ENCODE results near the gene FAXC.
"Not testable (repeated sequence)": the region's sequence is repeated elsewhere in the genome, so short reads cannot be mapped to it uniquely, and the experiment has no call there.

The FAXC gene

GRCh38 chr6:99269207-99269606, 80.3 kb downstream of the FAXC start:
- TF ChIP-seq CTCF (IDR thresholded peaks at IDR 0.05): no peak
- no peak overlapping the region for H3K27ac ChIP-seq
- no peaks in the 10 kb centered on the region for H3K9me3 ChIP-seq
- no peaks in the 10 kb centered on the region for H3K36me3 ChIP-seq
- H3K4me3 ChIP-seq (ENCODE audit: low read depth in 1 of 2, low read length in 1 of 2): no peak overlapping the region
- no peaks in the 10 kb centered on the region for H3K27me3 ChIP-seq
- no peaks in the 10 kb centered on the region for H3K4me1 ChIP-seq (ENCODE audit: control insufficient read depth in 1 of 2, insufficient read depth in 1 of 2, low read depth in 1 of 2, low read length in 1 of 2)

DNA sequence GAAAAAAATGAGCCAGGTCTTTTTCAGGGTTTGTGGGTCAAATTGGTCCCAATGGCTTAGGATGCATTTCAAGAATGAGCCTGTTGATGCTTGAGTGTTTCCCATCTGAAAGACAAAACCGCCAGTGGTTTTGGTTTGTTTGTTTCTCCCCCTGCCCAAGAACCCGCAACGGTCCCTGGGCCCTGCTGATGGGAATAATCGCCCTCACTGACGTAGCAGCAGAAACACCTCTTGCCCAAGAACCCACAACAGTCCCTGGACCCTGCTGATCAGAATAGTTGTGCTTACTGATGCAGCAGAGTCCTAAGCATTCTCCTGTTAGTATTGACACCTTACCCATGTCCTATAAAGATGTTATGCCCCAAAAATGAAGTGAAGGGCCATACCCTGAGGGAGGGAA, 82.5 kb downstream of the FAXC start:
- H3K27ac ChIP-seq; H3K4me1 ChIP-seq (ENCODE audit: control insufficient read depth in 1 of 2, insufficient read depth in 1 of 2, low read depth in 1 of 2, low read length in 1 of 2); H3K4me3 ChIP-seq (ENCODE audit: low read depth in 1 of 2, low read length in 1 of 2); H3K36me3 ChIP-seq; H3K9me3 ChIP-seq; H3K27me3 ChIP-seq: not testable (repeated sequence)

DNA sequence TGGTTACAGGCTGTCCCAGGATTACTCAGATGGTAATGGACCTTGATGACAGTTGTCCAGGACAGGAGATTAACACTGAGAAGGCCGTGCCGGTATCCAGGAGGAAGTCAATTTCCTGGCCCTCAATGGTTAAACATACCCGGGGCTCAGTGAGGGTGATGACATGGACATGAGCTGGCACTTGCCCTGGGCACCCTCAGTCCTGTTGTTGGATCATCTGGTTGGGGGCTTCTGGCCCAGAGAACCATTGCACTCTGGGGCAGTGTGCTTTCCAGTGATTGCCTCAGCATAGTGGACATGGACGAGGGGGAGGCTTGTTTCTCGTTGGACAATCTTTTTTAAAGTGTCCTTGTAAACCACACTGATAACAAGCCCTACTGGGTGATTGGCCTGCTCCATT, 84.0 kb downstream of the FAXC start:
- H3K4me3 ChIP-seq (ENCODE audit: low read depth in 1 of 2, low read length in 1 of 2); H3K27ac ChIP-seq; H3K36me3 ChIP-seq; H3K9me3 ChIP-seq; H3K4me1 ChIP-seq (ENCODE audit: control insufficient read depth in 1 of 2, insufficient read depth in 1 of 2, low read depth in 1 of 2, low read length in 1 of 2); H3K27me3 ChIP-seq: not testable (repeated sequence)

DNA sequence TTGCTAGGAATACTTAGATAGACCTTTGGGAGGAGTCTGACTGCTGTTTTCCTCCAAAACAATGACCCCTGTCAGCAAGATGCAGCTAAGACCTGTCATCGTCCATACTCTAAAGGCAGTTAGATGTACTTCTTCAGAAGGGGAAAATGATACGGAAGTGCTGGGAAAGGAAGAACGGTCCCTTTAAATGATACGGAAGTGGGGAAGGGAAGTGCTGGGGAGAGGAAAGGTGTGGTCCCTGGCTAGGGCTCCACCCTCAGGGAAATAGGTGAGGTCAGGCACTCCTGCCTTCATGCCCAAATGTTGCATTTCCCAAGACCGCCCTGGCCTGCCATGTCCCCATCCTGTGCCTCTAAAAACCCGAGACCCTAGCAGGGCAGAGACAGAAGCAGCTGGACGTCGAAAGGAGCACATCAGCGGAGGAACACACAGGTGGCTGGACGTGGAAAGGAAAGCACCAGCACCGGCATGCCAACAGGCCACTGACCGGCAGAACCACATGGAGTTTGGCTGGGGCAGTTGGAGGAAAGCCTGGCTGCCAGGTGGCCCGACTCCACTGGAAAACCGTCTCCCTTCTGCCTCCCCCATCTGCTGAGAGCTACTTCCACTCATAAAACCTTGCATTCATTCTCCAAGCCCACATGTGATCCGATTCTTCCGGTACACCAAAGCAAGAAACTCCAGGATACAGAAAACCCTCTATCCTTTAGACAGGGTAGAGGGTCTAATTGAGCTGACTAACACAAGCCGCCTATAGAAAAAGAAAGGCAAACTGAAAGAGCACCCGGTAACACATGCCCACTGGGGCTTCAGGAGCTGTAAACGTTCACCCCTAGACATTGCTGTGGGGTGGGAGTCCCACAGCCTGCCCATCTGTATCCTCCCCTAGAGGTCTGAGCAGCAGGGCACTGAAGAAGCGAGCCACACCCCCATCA, 94.6 kb downstream of the FAXC start:
- H3K27ac ChIP-seq: no peak overlapping the region
- no peaks in the 10 kb centered on the region for H3K9me3 ChIP-seq
- no peaks in the 10 kb centered on the region for H3K36me3 ChIP-seq
- H3K4me3 ChIP-seq (ENCODE audit: low read depth in 1 of 2, low read length in 1 of 2): no peak overlapping the region
- no peak for TF ChIP-seq CTCF (IDR thresholded peaks at IDR 0.05)
- H3K4me1 ChIP-seq (ENCODE audit: control insufficient read depth in 1 of 2, insufficient read depth in 1 of 2, low read depth in 1 of 2, low read length in 1 of 2): no peaks in the 10 kb centered on the region
- no peaks in the 10 kb centered on the region for H3K27me3 ChIP-seq

GRCh38 chr6:99253271-99253670, 96.2 kb downstream of the FAXC start:
- no peaks in the 10 kb centered on the region for H3K36me3 ChIP-seq
- H3K27ac ChIP-seq: no peak overlapping the region
- no peaks in the 10 kb centered on the region for H3K4me1 ChIP-seq (ENCODE audit: control insufficient read depth in 1 of 2, insufficient read depth in 1 of 2, low read depth in 1 of 2, low read length in 1 of 2)
- no peak overlapping the region for H3K4me3 ChIP-seq (ENCODE audit: low read depth in 1 of 2, low read length in 1 of 2)
- no peak for TF ChIP-seq CTCF (IDR thresholded peaks at IDR 0.05)
- H3K27me3 ChIP-seq: no peaks in the 10 kb centered on the region
- H3K9me3 ChIP-seq: no peaks in the 10 kb centered on the region

- Histone ChIP-seq H3K4me1 (ENCODE audit: control insufficient read depth in 1 of 2, insufficient read depth in 1 of 2, low read depth in 1 of 2, low read length in 1 of 2) (no peaks in the 10 kb centered on the region), H3K27ac (no peak overlapping the region), H3K9me3 (no peaks in the 10 kb centered on the region), H3K36me3 (no peaks in the 10 kb centered on the region), H3K4me3 (ENCODE audit: low read depth in 1 of 2, low read length in 1 of 2) (no peak overlapping the region), H3K27me3 (no peaks in the 10 kb centered on the region)
- TF ChIP-seq CTCF (IDR thresholded peaks at IDR 0.05): no peak
Measured at GRCh38 chr6:99252421-99252820, 97.1 kb downstream of the FAXC start.
